Endodermal cell (in vitro differentiated cells): Measurements from ENCODE around the gene CELA3B. TPM values are rescaled to one million over a fixed set of nuclear protein-coding genes. Genes with fewer than 3 reads are reported as not detected.

Experiments
- DNase-seq: peaks from one replicate; pipeline ENCODE4 v3.0.0-alpha.2; 2017
- H3K27ac ChIP-seq: 2 replicates; pipeline ENCODE4 v1.5.1; 2013; ENCODE audit warnings: mild to moderate bottlenecking, low read depth, low read length, moderate library complexity
- H3K27me3 ChIP-seq: 2 replicates; pipeline ENCODE4 v1.6.1; 2013; ENCODE audit warnings: mild to moderate bottlenecking, low read length, moderate library complexity; ENCODE audit not compliant: insufficient read depth, control insufficient read depth, poor library complexity, severe bottlenecking
- H3K36me3 ChIP-seq: 2 replicates; pipeline ENCODE4 v1.7.0; 2013; ENCODE audit warnings: mild to moderate bottlenecking, low read length, moderate library complexity; ENCODE audit not compliant: control insufficient read depth, insufficient read depth
- H3K4me1 ChIP-seq: one replicate; pipeline ENCODE4 v1.7.0; 2013; ENCODE audit warnings: low read length; ENCODE audit not compliant: control insufficient read depth, insufficient read depth
- H3K4me3 ChIP-seq: 2 replicates; pipeline ENCODE4 v1.5.1; 2013; ENCODE audit warnings: mild to moderate bottlenecking, low read length, moderate library complexity
- H3K9ac ChIP-seq: 2 replicates; pipeline ENCODE4 v1.6.1; 2013; ENCODE audit warnings: mild to moderate bottlenecking, low read length, moderate library complexity; ENCODE audit not compliant: poor library complexity, severe bottlenecking; ENCODE audit errors: extremely low read depth
- H3K9me3 ChIP-seq: 2 replicates; pipeline ENCODE4 v1.6.1; 2013; ENCODE audit warnings: mild to moderate bottlenecking, low read length, moderate library complexity; ENCODE audit not compliant: control insufficient read depth
- H3K27ac Mint-ChIP-seq: 2 replicates; pipeline ENCODE4 v1.8.0; 2020; ENCODE audit warnings: mixed read lengths
- H3K27me3 Mint-ChIP-seq: 2 replicates; pipeline ENCODE4 v1.8.0; 2021; ENCODE audit warnings: mild to moderate bottlenecking, mixed read lengths; ENCODE audit not compliant: insufficient read depth
- H3K36me3 Mint-ChIP-seq: 2 replicates; pipeline ENCODE4 v1.8.0; 2020; ENCODE audit warnings: low read depth, mixed read lengths
- H3K4me1 Mint-ChIP-seq: 2 replicates; pipeline ENCODE4 v1.8.0; 2020; ENCODE audit warnings: mixed read lengths
- H3K4me3 Mint-ChIP-seq: 2 replicates; pipeline ENCODE4 v1.8.0; 2020; ENCODE audit warnings: mild to moderate bottlenecking, moderate library complexity, mixed read lengths
- H3K9me3 Mint-ChIP-seq: 2 replicates; pipeline ENCODE4 v1.8.0; 2020; ENCODE audit warnings: mild to moderate bottlenecking, mixed read lengths
- CTCF ChIP-seq: fragments of 200-600 bp; sonication (generic); conservative IDR thresholded peaks from 2 replicates; pipeline ENCODE4 v1.5.0; 2021; ENCODE audit warnings: antibody characterized with exemption, mild to moderate bottlenecking
- WGBS, 2 experiments: methylation state at CpG; one replicate each; pipeline versions ENCODE4 v1.1.5 to v1.1.7; 2013; ENCODE audit warnings: missing lambda C conversion rate in 2 of 2, mixed read lengths in 1 of 2; ENCODE audit not compliant: insufficient coverage in 1 of 2, insufficient read length in 1 of 2; 5-methylcytosine and 5-hydroxymethylcytosine counted together
- total RNA-seq, 2 donors: library from RNA; stranded (reverse); fragmentation: NEBNext Ultra II Directional in 1 of 2; extraction: Animal tissue kit (Norgen Biotek cat#: 25700) in 1 of 2; gene quantifications; 2 replicates in 1 of 2; 3 replicates in 1 of 2; pipeline ENCODE4 v1.2.1, GENCODE V29; 2021

The CELA3B gene
- total RNA-seq, 2 donors from 2014 or later: not detected

DNA sequence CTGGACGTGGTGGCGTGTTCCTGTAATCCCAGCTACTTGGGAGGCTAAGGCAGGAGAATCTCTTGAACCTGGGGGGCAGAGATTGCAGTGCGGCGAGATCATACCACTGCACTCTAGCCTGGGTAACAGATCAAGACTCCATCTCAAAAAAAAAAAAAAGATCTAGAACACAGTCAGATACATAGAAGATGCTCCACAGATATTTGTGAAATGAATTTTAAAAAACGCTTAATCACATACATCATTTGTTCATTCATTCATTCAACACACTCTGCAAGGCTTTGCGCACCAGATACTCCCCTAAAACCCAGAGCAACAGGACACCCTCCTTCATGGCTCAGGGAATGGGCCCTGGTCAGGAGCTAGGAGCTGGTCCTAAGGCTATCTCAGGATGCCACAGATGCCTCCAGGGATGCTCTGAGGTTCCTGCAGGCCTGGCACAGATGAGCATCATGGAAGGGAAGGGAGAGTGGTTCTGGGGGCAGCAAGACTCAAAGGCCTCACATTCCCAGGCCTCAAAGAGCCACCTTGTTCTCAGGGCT lies 46.1 kb upstream of the CELA3B start:
- no peak overlapping the region for H3K27ac ChIP-seq

GRCh38 chr1:21931171-21932093 lies 45.4 kb upstream of the CELA3B start:
- H3K4me3 Mint-ChIP-seq: no peak overlapping the region
- Histone ChIP-seq H3K36me3 (peaks cover 63% of the 10 kb centered on the region), H3K4me3 (peak overlapping the region; percentile 32), H3K4me1 (peaks cover 21% of the 10 kb centered on the region), H3K9ac (no peak overlapping the region), H3K27ac (no peak overlapping the region), H3K9me3 (no peaks in the 10 kb centered on the region), H3K27me3 (no peaks in the 10 kb centered on the region)
- 89 to 92% methylated on average over 11 to 16 of the region's 16 CpGs for WGBS, 2 experiments
- peak overlapping the region; percentile 62 for H3K27ac Mint-ChIP-seq
- H3K4me1 Mint-ChIP-seq: peaks cover 51% of the 10 kb centered on the region
- TF ChIP-seq CTCF: no peak
- no peaks in the 10 kb centered on the region for H3K9me3 Mint-ChIP-seq
- DNase-seq: peak; percentile 74
- no peaks in the 10 kb centered on the region for H3K27me3 Mint-ChIP-seq
- peaks cover 27% of the 10 kb centered on the region for H3K36me3 Mint-ChIP-seq

More for the DNA sequence above, 46.1 kb upstream of the CELA3B start:
- no peak overlapping the region for H3K4me3 ChIP-seq
- WGBS, 2 experiments: 94 to 96% methylated on average over 4 to 6 of the region's 6 CpGs
- H3K4me1 Mint-ChIP-seq: peaks cover 50% of the 10 kb centered on the region
- H3K36me3 ChIP-seq: peaks cover 67% of the 10 kb centered on the region
- no peak for DNase-seq
- no peaks in the 10 kb centered on the region for H3K27me3 Mint-ChIP-seq
- no peaks in the 10 kb centered on the region for H3K9me3 ChIP-seq
- peaks cover 27% of the 10 kb centered on the region for H3K36me3 Mint-ChIP-seq
- no peaks in the 10 kb centered on the region for H3K27me3 ChIP-seq
- H3K9me3 Mint-ChIP-seq: no peaks in the 10 kb centered on the region
- no peak overlapping the region for H3K9ac ChIP-seq
- H3K4me3 Mint-ChIP-seq: no peak overlapping the region
- no peak overlapping the region for H3K27ac Mint-ChIP-seq
- peaks cover 24% of the 10 kb centered on the region for H3K4me1 ChIP-seq
- TF ChIP-seq CTCF: no peak

DNA sequence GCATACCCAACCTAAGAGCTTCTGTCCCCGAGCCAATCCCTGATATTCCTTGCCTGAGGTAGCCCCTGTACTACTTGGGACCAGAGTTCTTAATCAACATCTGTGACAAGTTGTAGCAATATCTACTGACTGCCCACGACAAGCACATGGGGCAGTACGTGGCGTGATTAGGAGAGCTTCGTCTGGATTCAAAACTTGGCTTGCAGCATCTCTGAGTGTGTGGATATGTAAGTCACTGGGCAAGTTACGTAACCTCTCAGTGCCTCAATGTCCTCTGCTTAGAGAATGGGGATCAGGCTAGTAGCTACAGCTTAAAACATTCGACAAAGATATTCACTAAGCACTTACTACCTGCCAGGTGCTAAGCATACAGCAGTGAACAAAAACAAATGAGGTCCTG lies 44.7 kb upstream of the CELA3B start:
- Mint-ChIP-seq H3K27me3 (no peaks in the 10 kb centered on the region), H3K27ac (peak overlapping the region; percentile 62), H3K36me3 (peaks cover 27% of the 10 kb centered on the region), H3K4me3 (no peak overlapping the region), H3K4me1 (peaks cover 49% of the 10 kb centered on the region), H3K9me3 (no peaks in the 10 kb centered on the region)
- Histone ChIP-seq H3K9ac (no peak overlapping the region), H3K4me3 (peak overlapping the region; percentile 32), H3K27ac (no peak overlapping the region), H3K27me3 (no peaks in the 10 kb centered on the region), H3K36me3 (peaks cover 62% of the 10 kb centered on the region), H3K9me3 (no peaks in the 10 kb centered on the region), H3K4me1 (peaks cover 21% of the 10 kb centered on the region)
- WGBS, 2 experiments: 89 to 93% methylated on average over 6 to 7 of the region's 7 CpGs
- no peak for DNase-seq
- no peak for TF ChIP-seq CTCF
